Measurements from ENCODE around the gene TEX36. TPM values are rescaled to one million over a fixed set of nuclear protein-coding genes. Genes with fewer than 3 reads are reported as not detected.
A peak's percentile ranks its signal among the peaks of the same experiment; 100 is the strongest.
"Not testable (repeated sequence)": the region's sequence is repeated elsewhere in the genome, so short reads cannot be mapped to it uniquely, and the experiment has no call there.

The TEX36 gene
- total RNA-seq, 1 donor from 2014 or later = not detected

DNA sequence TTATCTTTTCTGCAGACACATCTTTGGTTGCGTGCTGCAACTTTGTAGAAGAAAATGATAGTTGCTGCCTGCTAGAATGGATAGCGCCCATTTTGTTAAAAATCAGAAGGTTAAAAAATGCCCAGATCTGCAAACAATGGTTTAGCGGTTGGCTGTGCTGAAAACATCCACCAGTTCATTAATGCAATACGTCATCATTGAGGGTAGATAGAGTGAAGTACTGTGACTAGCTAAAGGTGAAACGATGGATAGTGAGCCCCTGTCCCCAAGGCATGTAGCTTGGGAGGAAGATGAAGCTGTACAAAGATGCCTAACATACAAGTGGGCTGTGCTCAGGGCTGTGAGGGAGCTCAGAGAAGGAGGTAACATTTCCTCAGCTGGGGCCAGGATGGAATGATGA, 48.4 kb downstream of the TEX36 start:
- DNase-seq (ENCODE audit: low read depth, low spot score) = no peak

DNA sequence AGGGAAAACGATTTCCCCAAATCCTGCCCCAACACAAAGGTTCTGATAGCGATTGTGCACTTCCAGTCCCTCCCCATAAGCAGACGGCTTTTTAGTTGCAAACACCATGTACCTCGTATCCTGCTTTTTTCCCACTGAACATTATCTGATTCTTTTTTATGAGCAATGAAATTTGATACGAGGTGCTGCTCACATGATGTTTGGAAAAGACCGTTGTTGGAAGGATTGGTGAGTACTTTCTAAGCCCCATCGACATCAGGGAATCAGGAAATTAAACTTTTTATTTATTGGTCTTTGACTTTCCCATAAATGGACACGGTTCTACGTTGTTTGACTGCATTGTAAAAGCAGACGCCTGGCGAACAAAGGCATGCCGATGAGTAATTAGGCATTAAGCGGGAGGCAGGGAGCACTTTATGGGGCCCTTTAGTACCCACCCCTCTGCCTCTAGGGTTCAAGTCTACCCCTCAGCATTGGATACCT, 49.4 kb downstream of the TEX36 start:
- DNase-seq (ENCODE audit: low read depth, low spot score) = no peak

DNA sequence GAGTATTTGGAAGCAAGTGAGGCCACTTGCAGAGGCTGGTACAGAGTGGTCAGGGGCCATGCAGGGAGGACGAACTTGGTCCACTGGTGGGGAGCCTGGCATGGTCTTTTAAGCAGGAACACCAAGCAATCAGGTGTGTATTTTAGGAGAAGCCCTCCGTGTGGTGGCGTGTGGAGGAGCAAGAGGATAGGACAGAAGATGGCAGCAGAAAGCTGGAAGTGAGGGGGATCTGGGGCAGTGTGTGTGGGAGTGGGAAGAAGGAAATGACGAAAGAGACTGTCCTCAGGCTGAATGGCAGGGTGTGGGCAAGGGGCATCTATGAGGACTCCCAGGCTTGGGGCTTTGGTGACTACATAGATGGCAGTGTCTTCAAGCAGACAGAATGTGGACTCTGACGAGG, 51.2 kb downstream of the TEX36 start:
- DNase-seq (ENCODE audit: low read depth, low spot score) = no peak

DNA sequence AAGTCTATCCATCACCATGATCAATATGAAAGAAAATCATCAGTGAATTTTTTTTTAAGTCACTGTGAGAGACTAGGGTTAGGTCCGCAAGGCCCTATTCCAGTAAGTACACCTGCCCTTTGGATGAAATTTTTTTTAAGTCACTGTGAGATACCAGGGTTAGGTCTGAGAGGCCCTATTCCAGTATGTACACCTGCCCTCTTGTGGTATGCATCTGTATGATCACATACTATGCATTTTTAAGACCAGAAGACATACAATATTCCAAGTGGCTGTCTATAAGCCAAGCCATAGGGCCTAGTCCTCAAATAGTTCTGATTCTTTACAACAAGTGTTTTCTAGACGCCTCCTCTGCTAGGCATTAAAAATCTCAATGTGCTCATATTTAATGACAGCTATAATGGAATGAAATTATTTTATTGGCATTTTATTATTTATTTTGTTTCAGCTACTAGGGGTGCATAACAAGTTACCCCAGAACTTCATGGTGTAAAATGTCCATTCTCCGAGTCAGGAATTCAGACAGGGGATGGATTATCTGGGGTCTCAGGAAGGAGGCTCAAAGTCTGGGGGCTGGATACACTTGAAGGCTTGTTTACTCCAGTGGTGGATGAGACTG, 53.1 kb downstream of the TEX36 start:
- DNase-seq (ENCODE audit: low read depth, low spot score) = peak; percentile 22

DNA sequence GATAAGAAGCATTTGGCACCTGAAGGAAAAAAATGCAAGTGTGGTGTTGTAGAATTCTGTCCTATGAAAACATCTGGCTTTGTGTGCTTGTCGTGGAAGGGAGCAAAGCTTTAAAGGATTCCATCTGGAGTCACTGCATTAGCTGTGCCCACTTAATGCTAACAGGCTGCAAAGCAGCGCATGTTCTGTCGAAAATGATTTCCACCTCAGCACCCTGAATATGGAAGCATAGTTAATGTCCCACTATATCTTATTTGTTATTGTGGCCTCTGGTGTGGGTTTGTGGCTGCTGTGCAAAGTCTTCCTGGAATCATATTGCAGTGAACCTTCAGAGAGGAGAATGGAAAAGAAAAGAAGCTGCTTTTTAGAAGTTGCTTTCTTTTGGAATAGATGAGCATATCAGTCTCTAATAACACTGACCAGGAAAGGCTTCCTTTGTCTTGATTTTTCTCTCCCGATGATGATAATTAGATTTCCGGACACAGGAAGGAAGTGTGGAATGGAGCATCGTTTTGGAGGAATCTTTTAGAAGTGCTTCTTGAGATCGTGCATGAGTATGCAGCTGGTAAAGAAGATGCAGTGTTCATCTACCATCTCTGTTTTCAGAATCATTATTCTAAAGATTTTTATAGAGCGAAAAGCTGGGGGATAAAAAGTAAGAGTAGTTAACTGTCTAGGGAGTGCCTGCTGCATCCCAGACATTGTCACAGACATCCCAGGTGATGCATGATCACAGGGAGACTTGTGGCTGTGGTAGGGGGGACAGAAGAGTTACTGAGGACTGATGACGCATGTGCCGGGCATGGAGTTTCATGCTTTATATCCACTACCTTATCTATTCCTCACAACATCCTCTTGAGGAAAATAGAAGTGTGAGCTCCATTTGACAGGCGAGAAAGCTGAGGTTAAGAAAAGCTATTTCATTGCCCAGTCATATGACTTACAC, 54.6 kb downstream of the TEX36 start:
- no peak for DNase-seq (ENCODE audit: low read depth, low spot score)

DNA sequence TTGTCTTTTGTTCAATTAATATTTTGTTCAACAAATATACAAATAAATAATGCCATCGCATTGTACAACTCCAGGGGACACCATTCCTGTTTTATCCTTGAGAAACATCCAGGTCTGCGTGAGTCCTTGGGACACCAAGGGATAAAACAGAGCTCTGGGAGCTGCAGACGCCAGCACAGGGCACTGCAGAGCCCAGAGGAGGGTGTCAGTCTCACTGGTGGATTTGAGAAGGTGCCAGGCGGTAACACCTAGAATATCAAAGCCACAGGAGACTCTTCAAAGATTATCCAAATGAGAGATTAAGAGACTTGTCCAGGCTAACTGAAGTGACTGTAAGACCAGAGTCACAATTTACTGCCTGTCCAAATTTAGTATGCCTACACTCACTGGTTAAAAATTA, 55.3 kb downstream of the TEX36 start:
- no peak for DNase-seq (ENCODE audit: low read depth, low spot score)

DNA sequence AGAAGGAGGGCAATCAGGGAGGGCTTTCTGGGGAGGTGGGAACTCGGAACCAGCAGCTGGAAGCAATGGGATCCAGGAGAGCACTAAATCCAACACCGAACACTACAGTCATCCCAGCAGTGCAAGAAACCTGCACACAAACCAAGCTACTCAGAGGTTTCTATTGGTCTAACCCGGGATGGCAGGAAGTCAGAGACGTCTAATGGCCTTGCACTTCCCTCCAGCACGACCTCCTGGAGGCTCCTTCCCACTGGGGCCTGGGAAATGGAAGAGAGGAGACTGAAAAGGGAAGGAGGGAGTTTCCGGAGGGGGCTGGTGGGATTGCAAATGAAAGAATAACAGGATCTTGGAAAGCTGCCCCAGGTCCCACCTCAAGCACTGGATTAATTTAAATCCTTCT, 56.3 kb downstream of the TEX36 start:
- DNase-seq (ENCODE audit: low read depth, low spot score) = no peak

DNA sequence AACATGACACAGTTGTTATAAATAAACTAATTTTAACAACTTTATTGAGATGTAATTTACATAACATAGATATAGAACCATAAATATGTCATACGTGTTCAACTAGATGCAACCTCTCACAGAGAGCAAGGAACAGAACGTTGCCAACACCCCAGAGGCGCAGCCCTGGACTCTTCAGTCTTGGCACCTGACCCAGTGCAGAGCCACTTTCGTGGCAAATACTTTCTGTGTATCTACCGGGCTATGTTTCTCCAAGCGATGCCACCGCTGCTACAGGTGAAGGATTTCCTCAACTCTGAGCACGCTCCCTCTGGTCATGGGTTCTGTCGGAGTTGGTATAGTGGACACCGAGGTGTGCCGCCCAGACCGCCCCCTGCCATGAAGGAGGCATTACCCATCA, 57.4 kb downstream of the TEX36 start:
- no peak for DNase-seq (ENCODE audit: low read depth, low spot score)

DNA sequence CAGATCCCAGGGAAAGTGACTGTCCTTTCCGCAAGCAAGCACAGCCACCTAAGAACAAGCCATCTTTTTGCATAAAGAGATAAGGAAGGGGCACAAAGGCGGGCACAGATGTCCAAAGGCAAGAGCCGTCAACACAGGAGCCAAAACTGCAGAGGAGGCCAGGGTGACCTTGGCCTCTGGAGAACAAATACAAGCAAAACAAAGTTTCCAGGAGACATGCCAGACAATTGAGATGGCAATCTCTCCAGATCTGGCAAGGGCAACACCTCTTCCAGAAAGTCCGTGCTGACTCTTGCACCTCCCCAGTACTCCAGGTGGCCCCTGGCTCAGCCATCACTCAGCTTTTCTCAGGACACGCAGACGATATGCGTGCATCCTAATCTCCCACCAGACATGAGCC, 58.2 kb downstream of the TEX36 start:
- no peak for DNase-seq (ENCODE audit: low read depth, low spot score)

DNA sequence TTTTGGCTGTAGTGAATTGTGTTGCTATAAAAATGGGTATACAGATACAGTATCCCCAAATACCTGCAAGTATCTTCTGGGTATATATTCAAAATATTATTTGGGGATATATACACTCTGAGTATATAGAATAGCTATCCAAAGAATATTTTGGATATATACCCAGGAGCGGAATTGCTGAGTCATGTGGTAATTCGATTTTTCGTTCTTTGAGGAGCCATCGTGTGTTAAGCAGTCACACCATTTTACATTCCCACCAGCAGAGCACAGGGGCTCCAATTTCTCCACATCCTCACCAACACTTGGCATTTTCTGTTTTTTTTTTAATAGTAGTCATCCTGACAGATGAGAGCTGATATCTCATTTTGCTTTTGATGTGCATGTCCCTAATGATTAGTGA, 61.9 kb downstream of the TEX36 start:
- DNase-seq (ENCODE audit: low read depth, low spot score) = no peak

DNA sequence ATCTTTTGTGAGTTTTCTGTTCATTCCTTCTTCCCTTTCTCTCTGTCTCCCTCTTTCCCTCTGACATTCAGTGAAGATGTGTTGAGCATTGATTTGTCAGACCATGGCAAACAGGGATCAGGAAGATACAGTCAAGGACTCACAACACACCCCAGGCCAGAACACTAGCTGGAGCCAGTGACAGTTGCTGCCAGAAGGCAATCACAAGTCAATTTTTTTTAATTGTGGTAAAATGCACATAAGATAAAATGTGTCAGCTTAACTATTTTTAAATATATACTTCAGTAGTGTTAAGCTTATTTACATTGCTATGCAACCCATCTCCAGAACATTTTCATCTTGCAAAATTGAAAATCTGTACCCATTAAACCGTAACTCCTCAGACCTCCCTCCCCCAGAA, 62.6 kb downstream of the TEX36 start:
- DNase-seq (ENCODE audit: low read depth, low spot score) = no peak

DNA sequence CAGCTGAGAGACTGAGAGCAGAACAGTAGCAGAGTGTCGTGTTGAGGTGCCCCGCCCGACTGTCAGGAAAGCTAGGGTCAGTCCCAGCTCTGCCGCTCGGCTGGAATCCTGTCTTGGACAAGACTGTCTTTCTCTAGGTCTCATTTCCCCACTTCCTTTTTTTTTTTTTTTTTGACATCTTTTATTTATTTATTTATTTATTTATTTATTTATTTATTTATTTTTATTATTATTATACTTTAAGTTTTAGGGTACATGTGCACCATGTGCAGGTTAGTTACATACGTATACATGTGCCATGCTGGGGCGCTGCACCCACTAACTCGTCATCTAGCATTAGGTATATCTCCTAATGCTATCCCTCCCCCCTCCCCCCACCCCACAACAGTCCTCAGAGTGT, 69.9 kb downstream of the TEX36 start:
- not testable (repeated sequence) for DNase-seq (ENCODE audit: low read depth, low spot score)

DNA sequence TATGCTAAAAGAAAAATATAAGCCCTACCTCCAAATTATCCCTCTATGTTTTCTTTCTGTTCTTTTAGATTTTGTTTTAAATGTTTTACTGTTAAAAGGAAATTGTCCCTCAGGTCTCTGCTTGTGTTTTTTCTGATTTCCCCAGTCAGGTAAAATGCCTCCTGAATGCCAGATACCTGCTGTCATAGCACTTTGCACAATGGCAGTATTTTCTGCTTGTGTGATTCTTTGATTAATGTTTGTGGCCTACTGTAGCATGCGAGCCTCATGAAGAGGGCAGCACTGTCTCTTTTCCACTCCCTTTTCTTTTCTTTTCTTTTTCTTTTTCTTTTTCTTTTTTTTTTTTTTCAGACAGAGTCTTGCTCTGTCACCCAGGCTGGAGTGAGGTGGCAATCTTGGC, 71.2 kb downstream of the TEX36 start:
- no peak for DNase-seq (ENCODE audit: low read depth, low spot score)

DNA sequence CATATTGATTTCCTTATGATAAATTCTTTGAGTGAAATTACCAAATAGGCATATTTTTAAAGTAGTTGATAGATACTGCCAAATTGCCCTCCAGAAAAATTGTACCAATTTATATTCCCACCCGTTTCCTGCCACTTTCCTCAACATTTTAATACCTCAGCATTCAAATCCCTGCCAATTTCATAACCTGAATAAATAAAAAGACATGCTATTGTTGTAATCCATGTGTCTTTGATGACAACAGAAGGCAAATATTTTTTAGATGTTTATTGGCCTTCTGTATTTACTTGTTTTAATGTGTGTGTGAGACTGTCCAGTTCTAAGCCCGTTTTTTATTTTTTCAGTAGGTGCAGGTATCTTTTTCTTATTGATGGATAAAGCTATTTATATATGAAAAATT, 71.7 kb downstream of the TEX36 start:
- no peak for DNase-seq (ENCODE audit: low read depth, low spot score)

DNA sequence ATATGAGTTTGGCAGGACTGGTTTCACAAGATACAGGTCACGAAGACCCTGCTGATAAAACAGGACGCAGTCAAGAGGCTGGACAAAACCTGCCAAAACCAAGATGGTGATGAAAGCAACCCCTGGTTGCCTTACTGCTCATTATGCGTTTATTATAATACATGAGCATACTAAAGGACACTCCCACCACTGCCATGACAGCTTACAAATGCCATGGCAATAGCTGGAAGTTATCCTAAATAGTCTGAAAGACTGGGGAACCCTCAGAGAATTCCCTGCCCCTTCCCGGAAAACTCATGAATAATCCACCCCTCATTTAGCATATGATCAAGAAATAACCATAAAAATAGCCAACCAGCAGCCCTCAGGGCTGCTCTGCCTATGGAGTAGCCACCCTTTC, 73.1 kb downstream of the TEX36 start:
- DNase-seq (ENCODE audit: low read depth, low spot score) = no peak

DNA sequence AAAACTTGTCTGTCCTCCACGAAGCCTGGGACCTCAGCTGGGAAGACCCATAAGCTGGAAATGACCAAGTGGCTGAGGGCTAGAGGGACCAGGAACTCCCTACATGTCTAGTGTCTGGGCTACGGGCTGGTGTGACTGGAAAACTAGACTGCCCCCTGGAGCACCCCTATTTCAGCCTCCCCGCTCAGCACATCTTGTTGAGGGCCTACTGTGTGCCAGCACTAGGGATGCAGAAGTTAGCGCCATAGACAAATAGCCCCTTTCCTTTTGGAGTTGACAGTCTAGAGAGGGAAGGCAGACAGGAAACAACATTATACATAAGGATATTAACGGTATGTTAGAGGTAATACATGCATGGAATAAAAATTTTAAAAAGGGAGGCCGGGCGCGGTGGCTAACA, 74.5 kb downstream of the TEX36 start:
- no peak for DNase-seq (ENCODE audit: low read depth, low spot score)

DNA sequence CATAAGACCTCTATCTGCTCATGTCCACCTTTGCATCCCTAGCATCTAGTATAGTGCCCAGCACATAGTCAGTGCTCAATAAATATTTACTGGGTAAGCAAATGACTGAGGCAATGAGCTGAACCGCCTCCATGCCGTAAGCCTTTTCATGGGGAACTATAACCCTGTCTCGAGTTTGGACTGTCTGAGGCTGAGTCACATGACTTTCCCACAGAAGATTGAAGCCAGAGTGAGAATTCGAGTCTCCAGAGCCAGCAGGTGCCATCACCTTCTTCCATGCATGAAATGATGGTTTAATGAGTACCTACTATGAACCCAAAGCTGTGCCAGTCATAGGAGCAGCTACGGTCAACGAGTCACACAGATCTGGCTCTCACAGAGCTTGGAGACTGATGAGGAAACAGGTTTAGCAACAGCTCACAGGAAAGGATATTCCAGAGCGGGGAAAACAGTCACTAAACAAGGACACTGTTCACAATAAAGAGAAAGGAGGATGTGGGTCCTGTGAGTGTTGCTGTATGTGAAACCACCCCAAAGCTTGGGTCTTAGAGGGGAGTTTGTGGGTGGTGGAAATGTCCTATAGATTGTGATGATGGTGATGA, 75.2 kb downstream of the TEX36 start:
- no peak for DNase-seq (ENCODE audit: low read depth, low spot score)

DNA sequence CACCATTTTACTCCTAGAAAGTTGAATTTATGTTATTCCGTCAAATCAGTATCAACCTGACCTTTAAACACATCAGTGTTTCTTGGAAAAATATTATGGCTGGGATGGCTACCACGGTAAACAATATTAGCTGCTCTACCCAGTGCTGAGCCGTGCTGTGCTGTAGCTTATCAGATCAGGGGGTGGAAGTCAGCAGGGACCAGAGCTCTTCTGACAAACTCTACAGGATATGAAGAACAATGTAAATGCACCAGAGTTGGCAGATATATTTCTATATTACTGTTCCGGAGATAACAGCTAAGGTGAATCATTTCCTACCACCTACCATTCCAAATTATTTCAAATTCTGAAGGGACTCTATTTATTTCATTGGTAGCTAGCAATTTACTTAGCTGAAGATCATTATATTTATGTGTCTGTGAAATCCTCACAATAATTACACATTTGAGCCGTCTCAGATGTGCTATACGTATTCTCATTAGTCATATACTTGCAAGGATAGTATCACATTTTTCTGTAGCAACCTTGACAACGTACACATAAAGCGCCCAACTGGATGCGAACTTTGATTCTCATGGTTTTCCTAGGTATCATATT, 76.5 kb downstream of the TEX36 start:
- peak; percentile 82 for DNase-seq (ENCODE audit: low read depth, low spot score)

Data from pulmonary artery endothelial cell (primary cell).